NCI-H1048 (cell line): Measurements from ENCODE around the gene TP73.
"Not testable (repeated sequence)": the region's sequence is repeated elsewhere in the genome, so short reads cannot be mapped to it uniquely, and the experiment has no call there.

Source experiments
- DNase-seq: peaks from one replicate; lab custom pipeline; 2025; lab: John Stamatoyannopoulos, UW

Gene TP73

DNA sequence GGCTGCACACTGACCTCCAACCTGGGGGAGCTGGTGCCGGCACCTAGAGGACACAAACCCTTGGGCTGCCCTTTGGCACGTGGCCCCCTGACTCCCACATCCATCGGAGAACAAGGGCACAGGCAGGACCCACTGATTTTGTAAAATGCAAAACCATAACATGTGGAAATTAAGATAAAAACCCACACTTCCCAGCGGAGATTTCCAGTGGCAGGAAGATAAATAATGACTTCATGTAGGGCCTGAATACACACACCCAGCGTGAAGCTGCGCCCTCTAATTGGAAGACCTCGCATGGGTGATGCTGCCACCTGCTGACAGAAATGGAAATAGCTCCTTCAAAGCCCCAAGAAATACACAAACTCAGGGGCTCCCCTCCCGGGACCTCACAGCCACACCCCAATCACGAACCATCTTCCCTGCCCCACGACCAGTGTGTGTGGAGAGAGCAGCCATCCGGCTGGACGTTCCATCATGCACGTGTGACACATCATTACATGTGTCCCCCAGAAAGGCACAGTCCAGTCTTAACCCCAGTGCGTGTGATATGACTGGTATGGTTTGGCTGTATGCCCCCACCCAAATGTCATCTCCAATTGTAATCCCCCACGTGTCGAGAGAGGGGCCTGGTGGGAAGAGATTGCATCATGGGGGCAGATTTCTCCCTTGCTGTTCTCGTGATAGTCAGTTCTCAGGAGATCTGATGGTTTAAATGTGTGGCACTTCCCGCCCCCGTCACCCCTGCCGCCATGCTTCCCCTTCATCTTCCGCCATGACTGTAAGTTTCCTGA is 33.2 kb upstream of the TP73 start:
- DNase-seq = no peak

DNA sequence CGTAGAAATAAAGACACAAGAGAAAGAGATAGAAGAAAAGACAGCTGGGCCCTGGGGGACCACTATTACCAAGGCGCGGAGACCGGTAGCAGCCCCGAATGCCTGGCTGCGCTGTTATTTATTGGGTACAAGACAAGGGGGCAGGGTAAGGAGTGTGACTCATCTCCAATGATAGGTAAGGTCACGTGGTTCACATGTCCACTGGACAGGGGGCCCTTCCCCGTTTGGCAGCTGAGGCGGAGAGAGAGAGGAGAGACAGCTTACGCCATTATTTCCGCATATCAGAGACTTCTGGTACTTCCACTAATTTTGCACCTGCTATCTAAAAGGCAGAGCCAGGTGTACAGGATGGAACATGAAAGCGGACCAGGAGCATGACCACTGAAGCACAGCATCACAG is 31.6 kb upstream of the TP73 start:
- DNase-seq = no peak

DNA sequence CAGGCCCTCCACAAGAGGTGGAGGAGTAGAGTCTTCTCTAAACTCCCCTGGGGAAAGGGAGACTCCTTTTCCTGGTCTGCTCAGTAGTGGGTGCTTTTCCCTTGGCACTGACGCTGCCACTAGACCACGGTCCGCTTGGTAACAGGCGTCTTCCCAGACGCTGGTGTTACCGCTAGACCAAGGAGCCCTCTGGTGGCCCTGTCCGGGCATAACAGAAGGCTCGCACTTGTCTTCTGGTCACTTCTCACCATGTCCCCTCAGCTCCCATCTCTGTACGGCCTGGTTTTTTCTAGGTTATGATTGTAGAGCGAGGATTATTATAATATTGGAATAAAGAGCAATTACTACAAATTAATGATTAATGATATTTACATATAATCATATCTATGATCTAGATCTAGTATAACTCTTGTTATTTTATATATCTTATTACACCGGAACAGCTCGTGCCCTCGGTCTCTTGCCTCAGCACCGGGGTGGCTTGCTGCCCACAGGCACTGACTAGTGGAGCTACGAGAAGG is 31.1 kb upstream of the TP73 start:
- not testable (repeated sequence) for DNase-seq

DNA sequence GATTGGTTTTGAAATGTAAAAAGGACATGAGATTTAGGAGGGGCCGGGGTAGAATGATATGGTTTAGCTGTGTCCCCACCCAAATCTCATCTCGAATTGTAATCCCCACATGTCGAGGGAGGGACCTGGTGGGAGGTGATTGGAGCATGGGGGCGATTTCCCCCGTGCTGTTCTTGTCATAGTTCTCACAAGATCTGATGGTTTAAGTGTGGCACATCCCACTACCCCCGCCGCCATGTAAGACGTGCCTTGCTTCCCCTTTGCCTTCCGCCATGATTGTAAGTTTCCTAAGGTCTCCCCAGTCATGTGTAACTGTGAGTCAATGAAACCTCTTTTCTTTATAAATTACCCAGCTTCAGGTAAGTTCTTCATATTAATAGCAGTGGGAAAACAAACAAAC is 30.2 kb upstream of the TP73 start:
- not testable (repeated sequence) for DNase-seq

DNA sequence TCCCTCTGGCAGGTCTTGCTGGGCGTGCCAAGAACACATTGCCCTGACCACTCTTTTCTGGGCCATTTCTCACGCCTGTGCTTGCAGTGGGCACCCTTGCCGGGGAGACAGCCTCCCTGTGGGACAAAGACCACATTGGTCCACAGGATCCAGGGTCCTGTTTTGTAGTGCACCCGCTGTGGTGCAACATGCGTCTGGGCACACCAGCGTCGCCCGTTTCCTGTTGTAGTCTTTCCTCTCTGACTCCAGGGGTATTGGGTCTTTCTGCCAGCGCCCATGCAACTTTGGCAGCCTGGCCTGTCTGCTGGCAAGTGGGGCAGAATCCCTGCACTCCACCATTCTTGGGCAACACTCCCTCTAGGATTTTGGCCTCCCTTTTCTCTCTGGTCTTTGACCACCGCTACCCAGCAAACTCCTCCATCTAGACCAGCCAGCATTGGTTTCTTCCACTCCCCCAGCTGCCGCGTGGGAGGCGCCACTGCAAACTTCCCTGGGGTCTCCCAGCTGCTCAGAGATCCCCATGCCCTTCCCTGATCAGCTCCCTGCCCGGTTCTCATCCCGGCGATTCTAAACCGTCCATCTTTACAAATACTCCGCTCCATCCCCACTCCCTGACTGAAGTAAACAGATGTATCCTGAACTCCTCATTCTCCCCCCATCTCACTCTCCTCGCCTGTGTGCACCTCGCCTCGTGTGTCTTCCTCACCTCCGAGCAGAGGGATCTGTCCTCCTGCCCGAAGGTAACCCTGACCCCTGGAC is 28.7 kb upstream of the TP73 start:
- DNase-seq = no peak

DNA sequence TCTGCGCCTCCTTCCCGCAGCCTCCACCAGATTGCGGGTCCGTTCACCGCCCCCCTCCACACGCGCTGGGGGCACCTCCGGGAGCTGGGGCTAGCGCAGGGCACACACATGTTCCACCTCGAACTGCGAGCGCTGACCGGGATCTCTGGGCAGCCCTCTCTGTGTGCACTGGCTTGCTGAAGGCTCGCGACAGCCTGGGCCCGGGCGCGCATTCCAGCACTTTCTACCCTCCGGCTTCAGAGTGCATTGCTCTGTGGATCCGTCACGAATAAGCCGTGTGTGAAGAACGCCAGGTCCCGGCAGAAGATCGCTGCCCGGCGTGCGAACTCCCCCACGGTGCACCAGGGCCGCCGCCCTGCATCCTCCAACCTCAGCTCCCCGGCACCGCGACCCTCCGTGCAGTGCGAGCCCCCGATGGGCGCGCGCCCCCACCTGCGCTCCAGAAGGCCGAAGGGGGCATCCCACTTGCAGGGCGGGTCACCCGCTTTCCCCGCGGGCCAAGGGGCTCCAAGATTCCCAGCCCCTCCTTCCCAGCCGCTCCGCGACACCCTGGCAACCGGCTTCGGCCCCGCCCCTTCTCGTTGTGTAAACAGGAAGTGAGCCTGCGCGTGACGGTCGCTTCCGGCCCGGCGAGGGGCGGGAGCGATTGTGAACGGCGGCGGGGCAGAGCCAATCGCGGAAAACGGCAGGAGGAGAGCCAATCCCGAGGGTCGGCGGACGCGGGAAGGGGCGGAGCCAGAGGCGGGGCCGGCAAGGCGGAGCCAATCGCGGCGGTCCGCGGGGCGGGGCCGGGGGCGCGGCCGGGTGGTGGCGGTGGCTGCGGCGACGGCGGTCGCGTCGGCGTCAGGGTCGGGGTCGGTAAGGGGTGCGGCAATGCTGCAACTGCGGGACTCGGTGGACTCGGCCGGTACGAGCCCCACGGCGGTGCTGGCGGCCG is 27.8 kb upstream of the TP73 start, which contains the start of gene TPRG1L:
TSS of gene TPRG1L (plus strand) at position 816 of the 937 bp plus-strand sequence. CDS start at position 874, 58 bp downstream.
- DNase-seq = peak; percentile 89

DNA sequence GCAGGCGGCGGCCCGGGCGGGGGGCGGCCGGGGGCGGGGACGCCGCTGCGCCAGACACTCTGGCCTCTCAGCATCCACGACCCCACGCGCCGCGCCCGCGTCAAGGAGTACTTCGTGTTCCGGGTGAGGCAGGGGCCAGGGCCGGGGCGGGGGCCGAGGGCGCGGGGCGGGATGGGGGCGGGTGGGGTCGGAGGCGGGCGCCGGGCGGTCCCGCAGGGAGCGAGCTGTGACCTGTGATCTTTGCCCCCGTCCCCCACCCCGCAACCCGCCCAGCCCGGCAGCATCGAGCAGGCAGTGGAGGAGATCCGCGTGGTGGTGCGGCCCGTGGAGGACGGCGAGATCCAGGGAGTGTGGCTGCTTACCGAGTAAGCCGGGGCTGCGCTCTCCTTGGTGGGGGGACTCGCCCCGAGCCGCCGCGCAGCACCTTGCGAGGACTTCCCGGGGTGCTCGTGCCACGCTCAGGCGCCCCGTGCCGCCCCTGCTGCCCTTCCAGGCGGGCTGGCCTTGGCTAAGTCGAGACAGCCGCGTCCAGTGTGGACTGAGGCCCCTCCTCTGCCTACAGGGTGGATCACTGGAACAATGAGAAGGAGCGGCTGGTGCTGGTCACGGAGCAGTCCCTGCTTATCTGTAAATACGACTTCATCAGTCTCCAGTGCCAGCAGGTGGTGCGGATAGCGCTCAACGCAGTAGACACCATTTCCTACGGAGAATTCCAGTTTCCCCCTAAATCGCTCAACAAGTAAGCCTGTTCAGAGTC is 27.0 kb upstream of the TP73 start:
- DNase-seq = no peak

DNA sequence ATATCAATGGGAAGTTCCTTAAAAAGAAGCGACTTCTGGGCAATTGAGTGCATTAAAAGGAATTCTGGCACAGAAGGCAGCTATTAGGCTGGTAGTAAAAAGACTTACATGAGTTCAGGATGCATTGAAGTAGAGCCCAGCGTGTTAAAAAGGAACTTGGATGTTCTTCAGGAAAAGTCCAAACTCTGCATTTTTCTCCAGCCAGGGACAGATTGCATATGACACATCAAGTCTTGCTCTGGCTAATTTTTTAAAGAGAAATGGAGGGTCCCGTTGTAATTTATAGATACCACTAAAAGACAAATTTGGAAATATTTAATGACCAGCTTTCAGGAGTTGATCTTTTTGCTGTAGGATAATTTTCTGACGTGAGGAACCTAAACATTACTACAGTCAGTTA is 26.3 kb upstream of the TP73 start:
- DNase-seq = no peak

DNA sequence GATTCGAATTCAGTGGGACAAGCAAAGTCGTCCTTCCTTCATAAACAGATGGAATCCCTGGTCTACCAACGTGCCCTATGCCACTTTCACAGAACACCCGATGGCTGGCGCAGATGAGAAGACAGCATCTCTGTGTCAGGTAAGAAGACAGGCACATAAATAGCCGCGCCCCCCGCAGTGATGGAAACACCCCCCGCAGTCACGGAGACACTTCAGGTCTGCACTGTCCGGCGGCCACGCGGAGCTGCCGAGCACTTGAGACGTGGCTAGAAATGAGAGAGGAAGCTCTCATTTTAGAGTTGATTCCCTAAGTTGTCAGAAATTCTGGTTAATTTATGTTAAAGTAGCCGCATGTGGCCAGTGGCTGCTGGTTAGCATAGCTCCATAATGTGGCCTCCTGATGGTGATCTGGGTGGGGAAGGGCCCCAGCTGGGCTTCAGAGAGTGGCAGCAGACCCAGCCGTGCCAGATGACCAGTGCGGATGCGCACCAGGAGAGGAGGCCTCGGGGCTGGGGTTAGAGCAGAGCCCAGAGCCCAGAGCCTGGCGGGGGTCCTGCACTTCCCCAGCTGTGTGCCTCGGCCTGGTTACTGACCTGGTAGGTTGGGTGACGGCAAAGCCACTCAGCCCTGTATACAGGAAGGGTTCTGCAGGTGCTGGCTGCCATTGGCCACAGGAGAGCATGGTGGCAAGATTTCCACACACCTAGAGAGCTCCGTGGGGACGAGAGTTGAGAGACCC is 24.6 kb upstream of the TP73 start:
- no peak for DNase-seq

DNA sequence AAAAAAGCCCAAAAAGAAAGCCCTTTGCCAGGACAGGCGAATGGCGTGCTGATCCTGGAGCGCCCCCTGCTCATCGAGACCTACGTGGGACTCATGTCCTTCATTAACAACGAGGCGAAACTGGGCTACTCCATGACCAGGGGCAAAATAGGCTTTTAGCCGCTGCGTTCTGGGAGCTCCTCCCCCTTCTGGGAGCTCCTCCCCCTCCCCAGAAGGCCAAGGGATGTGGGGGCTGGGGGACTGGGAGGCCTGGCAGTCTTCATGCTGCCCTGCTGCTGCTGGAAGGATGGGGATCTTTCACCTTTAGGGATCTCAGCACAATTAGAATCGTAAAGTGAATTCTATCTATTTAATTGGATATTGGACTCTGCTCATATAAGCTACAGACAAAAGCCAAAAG is 23.9 kb upstream of the TP73 start:
- DNase-seq = no peak

DNA sequence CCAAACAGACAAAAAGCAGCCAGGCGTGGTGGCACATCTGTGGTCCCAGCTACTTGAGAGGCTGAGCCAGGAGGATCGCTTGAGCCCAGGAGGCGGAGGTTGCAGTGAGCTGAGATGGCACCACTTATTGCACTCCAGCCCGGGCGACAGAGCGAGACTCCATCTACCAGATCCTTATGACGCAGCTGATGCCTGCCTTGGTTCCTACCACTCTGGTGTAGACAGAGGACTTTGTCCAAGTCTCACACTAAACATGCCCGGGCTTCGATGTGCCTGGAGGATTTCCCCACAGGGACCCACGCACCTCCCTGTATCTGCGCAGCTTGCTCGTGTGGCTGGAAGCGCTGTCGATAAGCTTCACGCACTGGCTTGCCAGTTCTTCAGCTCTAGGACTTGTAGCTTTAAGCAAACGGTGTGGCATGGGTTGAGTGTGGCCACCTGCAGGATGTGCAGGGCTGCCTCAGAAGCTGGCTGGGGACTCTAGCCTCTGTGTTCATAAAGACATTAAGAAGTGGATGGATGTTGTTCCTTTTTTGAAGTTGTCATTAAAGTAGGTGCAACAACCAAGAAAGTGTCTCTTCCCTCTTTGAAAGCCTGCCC is 22.7 kb upstream of the TP73 start:
- no peak for DNase-seq

DNA sequence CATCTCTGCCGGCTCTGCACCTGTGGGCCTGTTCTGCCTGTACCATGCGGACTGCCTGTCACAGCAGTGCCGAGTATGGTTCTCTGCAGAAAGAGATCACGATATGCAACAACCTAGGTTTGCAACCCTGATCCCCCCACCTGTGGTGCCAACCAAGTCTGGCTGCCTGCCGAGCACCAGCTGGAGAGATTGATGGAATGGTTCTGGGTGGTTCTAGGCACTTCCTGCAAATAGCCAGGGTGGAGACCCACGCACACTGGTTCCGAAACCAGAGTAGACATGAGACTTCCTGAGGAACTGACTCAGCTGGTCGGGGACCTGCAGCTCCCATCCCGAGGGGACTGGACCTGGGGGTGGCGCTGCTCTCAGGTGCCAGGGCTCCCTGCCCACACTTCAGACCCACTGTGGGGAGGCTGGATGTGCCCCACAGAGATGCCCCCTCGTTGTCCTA is 22.1 kb upstream of the TP73 start:
- no peak for DNase-seq

DNA sequence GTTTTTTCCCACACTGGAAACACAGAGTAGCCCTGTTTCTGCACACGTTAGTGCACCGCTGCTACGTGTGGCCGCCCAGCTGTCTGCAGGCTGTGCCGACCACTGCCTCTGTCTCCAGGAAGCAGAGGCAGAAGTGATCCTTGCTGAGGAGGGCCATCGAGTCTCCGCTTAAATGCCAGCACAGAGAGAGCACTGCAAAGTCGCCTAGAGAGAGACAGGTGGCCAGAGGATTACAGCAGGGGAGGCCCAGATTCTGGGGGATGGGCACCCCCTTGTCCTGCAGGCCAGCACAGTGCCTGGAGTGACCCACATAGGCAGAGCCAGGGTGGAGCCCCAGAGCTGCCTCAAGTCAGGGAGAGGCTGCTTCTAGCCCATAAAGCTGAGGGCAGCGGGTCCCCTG is 21.4 kb upstream of the TP73 start:
- DNase-seq = no peak

DNA sequence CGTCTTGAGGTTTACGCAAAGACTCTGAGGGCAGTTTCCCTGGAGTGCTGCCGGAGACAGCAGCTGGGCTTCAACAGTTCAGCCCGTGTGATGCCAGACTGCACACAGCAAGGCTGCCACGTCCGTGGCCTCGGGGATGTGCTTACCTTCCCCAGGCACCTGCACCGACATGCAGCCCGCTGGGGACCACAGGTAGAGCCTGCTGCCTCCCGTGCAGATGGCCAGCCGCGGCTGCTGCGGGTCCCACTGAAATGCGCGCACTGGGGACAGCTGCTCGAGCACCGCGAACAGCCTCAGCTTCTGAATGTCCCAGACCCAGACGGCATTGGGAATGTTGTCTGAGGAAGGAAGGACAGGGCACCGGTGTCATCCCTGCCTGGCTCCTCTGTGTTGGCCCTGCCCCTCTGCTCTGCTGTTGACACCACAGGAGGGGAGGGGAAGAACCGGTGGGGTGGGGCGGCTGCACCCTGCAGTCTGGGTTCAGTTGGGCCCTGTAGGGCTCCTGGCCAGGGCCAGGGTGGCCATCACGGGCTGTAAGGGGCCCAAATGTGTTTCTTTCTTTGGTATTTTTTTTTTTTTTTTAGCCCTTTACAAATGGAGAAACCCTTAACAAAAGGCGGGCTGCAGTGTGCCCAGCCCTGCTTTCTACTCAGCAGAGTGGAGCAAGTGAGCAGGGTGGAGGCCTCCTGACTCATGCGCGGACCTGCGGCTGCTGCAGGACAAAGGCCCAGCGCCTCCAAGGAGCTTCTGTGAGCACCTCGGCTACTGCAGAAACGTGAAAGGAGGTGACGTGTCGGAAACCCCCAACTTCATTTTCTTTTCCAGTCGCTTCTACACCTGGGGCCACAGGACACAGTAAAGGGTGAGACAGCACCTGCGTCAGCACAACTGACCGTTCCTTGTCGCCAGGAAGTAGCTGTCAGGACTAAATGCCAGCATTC is 20.7 kb upstream of the TP73 start:
- no peak for DNase-seq

DNA sequence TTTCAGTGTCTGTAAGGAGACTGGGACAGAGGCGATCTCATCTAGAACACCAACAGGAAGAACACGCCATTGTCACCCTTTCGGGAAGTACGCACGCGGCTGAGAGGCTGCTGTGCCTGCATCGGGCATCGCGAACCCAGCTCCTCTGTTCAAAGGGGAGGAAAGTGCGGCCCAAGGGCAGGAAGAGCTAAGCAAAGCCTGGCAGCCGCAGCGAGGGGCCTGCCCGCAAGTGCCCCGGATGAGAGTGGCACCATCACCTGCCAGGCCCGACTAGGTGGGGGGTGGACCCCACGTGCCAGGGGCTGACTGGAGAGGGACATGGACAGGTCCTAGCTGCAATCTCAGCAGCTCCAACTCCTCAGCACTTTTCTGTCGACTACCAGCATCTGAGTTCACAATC is 20.0 kb upstream of the TP73 start:
- no peak for DNase-seq

DNA sequence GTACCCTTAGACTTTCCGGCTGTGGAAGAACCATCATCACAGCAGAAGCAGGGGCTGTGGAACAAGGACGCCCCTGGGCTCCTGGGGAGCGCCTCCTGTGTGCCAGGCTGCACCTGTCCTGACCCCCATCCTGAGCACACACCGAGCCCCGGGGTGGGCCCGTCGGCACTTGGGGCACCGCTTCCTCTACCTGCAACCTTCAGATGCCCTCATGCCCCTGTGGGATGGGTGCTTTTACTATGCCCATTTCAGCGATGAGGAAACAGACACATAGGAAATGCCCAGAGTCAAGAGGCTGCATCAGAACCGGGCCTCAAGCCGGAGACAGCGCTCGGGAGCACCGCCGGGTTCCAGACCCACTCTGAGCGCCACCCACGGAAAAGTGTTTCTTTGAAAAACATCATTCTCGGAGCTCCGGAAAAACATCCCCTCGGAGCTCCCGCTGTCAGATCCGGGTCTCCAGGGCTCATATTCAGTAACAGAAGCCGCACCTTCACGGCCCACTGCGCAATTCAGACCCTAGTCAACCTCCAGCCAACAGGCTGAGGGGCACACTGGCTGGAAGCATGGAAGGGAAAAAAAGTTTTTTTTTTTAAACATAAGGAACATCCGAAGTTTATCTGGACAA is 19.5 kb upstream of the TP73 start:
- no peak for DNase-seq

DNA sequence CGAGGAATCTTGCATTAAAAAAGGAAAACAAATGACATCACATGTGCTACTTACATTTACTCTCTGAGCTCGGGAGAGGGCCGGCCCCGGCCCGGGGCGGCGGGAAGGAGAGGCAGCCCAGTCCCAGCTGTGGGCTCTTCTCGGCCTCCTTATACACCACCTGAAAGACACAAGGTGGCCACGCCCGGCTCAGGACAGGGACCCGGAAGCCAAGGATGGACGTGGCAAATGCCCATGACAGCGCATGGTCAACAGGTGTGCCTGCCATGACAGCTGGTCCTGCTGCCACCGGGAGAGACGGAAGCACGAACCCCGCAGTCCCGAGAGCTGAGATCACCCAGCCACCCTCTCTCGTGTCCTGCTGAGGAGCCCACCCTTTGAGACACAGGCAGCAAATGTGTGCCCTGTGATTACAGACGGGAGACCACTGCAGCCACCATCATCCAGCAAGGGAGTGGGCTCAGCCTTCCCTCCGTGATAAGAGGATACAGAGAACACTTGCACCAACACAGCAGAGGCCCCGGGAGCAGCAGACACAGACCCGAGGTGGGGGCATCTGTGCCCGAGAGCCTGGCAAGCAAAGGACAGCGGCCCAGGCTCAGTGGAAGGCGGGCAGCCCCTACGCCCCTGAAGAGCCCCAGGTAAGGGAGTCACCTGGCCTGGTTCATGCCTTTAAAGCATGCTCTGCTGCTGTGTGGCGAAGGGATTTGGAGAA is 18.8 kb upstream of the TP73 start:
- DNase-seq = no peak
